Body of pancreas (tissue), 4 donors: Measurements from ENCODE around the gene CYFIP1. TPM values are rescaled to one million over a fixed set of nuclear protein-coding genes. Genes with fewer than 3 reads are reported as not detected.

Source experiments
- ATAC-seq: fragments of 150-250 bp; one replicate; pipeline ENCODE4 v1.9.1; 2016
- DNase-seq, 4 donors: peaks; one replicate each; pipeline ENCODE4 v3.0.0-alpha.2; 2019
- H3K27ac ChIP-seq, 4 donors: fragments of 200-600 bp; sonication (generic); 1 replicate in 3 of 4; 2 replicates in 1 of 4; pipeline versions ENCODE4 v1.5.1 to v1.6.1; 2016 to 2019; ENCODE audit warnings: mild to moderate bottlenecking in 1 of 4, mixed read lengths in 1 of 4, moderate library complexity in 1 of 4
- H3K27me3 ChIP-seq, 2 donors: fragments of 200-600 bp; sonication (generic); one replicate each; pipeline ENCODE4 v1.6.0; 2016; ENCODE audit warnings: mild to moderate bottlenecking in 1 of 2
- H3K36me3 ChIP-seq, 2 donors: fragments of 200-600 bp; sonication (generic); replicated peaks in 1 of 2; 2 replicates each; pipeline ENCODE4 v1.5.1; 2016; ENCODE audit warnings: low read depth in 2 of 2; ENCODE audit not compliant: insufficient read depth in 1 of 2
- H3K4me1 ChIP-seq: fragments of 200-600 bp; sonication (generic); one replicate; pipeline ENCODE4 v1.6.0; 2016
- H3K4me3 ChIP-seq, 2 donors: fragments of 200-600 bp; sonication (generic); 1 replicate in 1 of 2; 2 replicates in 1 of 2; pipeline ENCODE4 v1.5.1; 2016 to 2019
- H3K9me3 ChIP-seq, 3 donors: fragments of 200-600 bp; sonication (generic); 1 replicate in 2 of 3; 2 replicates in 1 of 3; pipeline ENCODE4 v1.5.1; 2016
- CTCF ChIP-seq, 7 experiments: fragments of 450-650 bp in 4 of 7; fragments of 200-600 bp in 3 of 7; sonication (generic) in 3 of 7; IDR thresholded peaks; one replicate each; pipeline ENCODE4 v1.5.1; 2016 to 2019; ENCODE audit warnings: antibody characterized with exemption in 7 of 7
- POLR2A ChIP-seq, 3 donors: fragments of 450-650 bp; IDR thresholded peaks; one replicate each; pipeline ENCODE4 v1.6.1; 2016; ENCODE audit warnings: antibody characterized with exemption in 3 of 3, mild to moderate bottlenecking in 2 of 3
- WGBS, 2 donors: methylation state at CpG; one replicate each; pipeline ENCODE4 v1.1.5; 2017; 5-methylcytosine and 5-hydroxymethylcytosine counted together
- intact Hi-C: fragments of 100-400 bp; cut with DNase I; formaldehyde crosslinking; loops from one replicate; pipeline ENCODE4 v1.15.1; 2023
- total RNA-seq, 2 donors: library from RNA; depleted of rRNA; stranded (reverse); fragments of >200 nt; gene quantifications; one replicate each; pipeline ENCODE4 v1.1.0, GENCODE V29; 2016

CYFIP1 gene
- total RNA-seq, 2 donors from 2014 or later = 68.5 to 68.6 TPM

- Histone ChIP-seq H3K36me3 (peaks cover 0 to 15% of the 10 kb centered on the region in 2 donors), H3K4me1 (peaks cover 10% of the 10 kb centered on the region), H3K9me3 (no peaks in the 10 kb centered on the region), H3K27ac (no peak overlapping the region), H3K27me3 (no peaks in the 10 kb centered on the region), H3K4me3 (no peak overlapping the region)
- ATAC-seq (no peak), DNase-seq (peak in 1 of 4 donors; percentile 45)
- intact Hi-C loops = no loop called here
- no peak for TF ChIP-seq POLR2A (IDR thresholded peaks at IDR 0.05)
- peak in 2 of 7 experiments; percentile 16 to 34 for TF ChIP-seq CTCF (IDR thresholded peaks at IDR 0.05)
- 73 to 89% methylated on average over 1 of the region's 1 CpG for WGBS, 2 donors
Measured at GRCh38 chr15:22884344-22884743, 95.8 kb downstream of the CYFIP1 start.

GRCh38 chr15:22883196-22883595, 97.0 kb downstream of the CYFIP1 start:
- TF ChIP-seq POLR2A (IDR thresholded peaks at IDR 0.05) = no peak
- TF ChIP-seq CTCF (IDR thresholded peaks at IDR 0.05) = no peak
- H3K4me3 ChIP-seq = no peak overlapping the region
- H3K9me3 ChIP-seq = no peaks in the 10 kb centered on the region
- intact Hi-C loops = no loop called here
- peaks cover 10% of the 10 kb centered on the region for H3K4me1 ChIP-seq
- WGBS, 2 donors = 89 to 91% methylated on average over 13 of the region's 13 CpGs
- H3K27me3 ChIP-seq = no peaks in the 10 kb centered on the region
- DNase-seq (no peak), ATAC-seq (no peak)
- H3K27ac ChIP-seq = no peak overlapping the region
- peaks cover 0 to 17% of the 10 kb centered on the region in 2 donors for H3K36me3 ChIP-seq

- Histone ChIP-seq H3K36me3 (peaks cover 4 to 23% of the 10 kb centered on the region in 2 donors), H3K9me3 (no peaks in the 10 kb centered on the region), H3K4me3 (no peak overlapping the region), H3K27ac (no peak overlapping the region), H3K4me1 (peaks cover 10% of the 10 kb centered on the region), H3K27me3 (no peaks in the 10 kb centered on the region)
- intact Hi-C loops = no loop called here
- DNase-seq (no peak), ATAC-seq (no peak)
- WGBS, 2 donors = 95 to 98% methylated on average over 23 to 24 of the region's 25 CpGs
- TF ChIP-seq CTCF (IDR thresholded peaks at IDR 0.05) = no peak
- no peak for TF ChIP-seq POLR2A (IDR thresholded peaks at IDR 0.05)
Measured at GRCh38 chr15:22881739-22882440, 98.3 kb downstream of the CYFIP1 start.

- Histone ChIP-seq H3K9me3 (no peaks in the 10 kb centered on the region), H3K4me3 (no peak overlapping the region), H3K36me3 (peaks cover 4 to 23% of the 10 kb centered on the region in 2 donors), H3K27ac (peak overlapping the region in 1 of 4 donors; percentile 2), H3K27me3 (no peaks in the 10 kb centered on the region), H3K4me1 (peaks cover 10% of the 10 kb centered on the region)
- 71% methylated on average over 15 to 19 of the region's 19 CpGs for WGBS, 2 donors
- DNase-seq (peak; percentile 22 to 45 (median 40)), ATAC-seq (peak; percentile 33)
- intact Hi-C loops = no loop called here
- TF ChIP-seq CTCF (IDR thresholded peaks at IDR 0.05) (no peak), POLR2A (IDR thresholded peaks at IDR 0.05) (no peak)
Measured at GRCh38 chr15:22880981-22881738, 99.0 kb downstream of the CYFIP1 start.
